ENCODE data around the gene WDR47. TPM values are rescaled to one million over a fixed set of nuclear protein-coding genes. Genes with fewer than 3 reads are reported as not detected.
A peak's percentile ranks its signal among the peaks of the same experiment; 100 is the strongest.

WDR47 gene
- total and polyA plus RNA-seq, 4 donors = 1.2 to 4.1 (median 2.5) TPM

- peak within 1 kb of the TSS; percentile 72 to 100 (median 90) for H3K4me3 ChIP-seq (ENCODE audit: low read depth in 1 of 3, low read length in 3 of 3)
- DNase-seq (ENCODE audit: low spot score) = peak; percentile 90
- peaks cover 0 to 8% (median 7%) of the 10 kb centered on the region in 4 donors for H3K4me1 ChIP-seq (ENCODE audit: control insufficient read depth in 4 of 4, insufficient read depth in 4 of 4, low read length in 3 of 4)
- H3K27me3 ChIP-seq (ENCODE audit: control insufficient read depth in 4 of 4, insufficient read depth in 4 of 4, low read length in 3 of 4) = no peaks in the 10 kb centered on the region
- H3K9ac ChIP-seq (ENCODE audit: low read depth in 1 of 2, low read length in 2 of 2) = peak within 1 kb of the TSS; percentile 34 to 91
- WGBS = 6% methylated on average over 39 of the region's 39 CpGs
- H3K27ac ChIP-seq (ENCODE audit: low read depth in 1 of 2, low read length in 2 of 2) = peak within 1 kb of the TSS; percentile 63 to 82
- TF ChIP-seq EGR1 (IDR thresholded peaks at IDR 0.05; ENCODE audit: low read depth in 2 of 2) (no peak), HNF4A (conservative IDR thresholded peaks at IDR 0.05) (no peak), FOXA2 (IDR thresholded peaks at IDR 0.05) (no peak), SP1 (IDR thresholded peaks at IDR 0.05) (peak; percentile 73), TAF1 (conservative IDR thresholded peaks at IDR 0.05) (peak; percentile 53), RXRA (IDR thresholded peaks at IDR 0.05) (peak; percentile 15 to 24), CTCF (IDR thresholded peaks at IDR 0.05; ENCODE audit: low read depth, low read length, missing input control) (peak; percentile 28), JUND (IDR thresholded peaks at IDR 0.05) (peak in 1 of 2 donors; percentile 22), GABPA (IDR thresholded peaks at IDR 0.05 in 1 of 2, conservative IDR thresholded peaks at IDR 0.05 in 1 of 2) (peak; percentile 94 to 100), YY1 (IDR thresholded peaks at IDR 0.05) (peak; percentile 89), ZBTB33 (IDR thresholded peaks at IDR 0.05) (peak; percentile 70), ATF3 (IDR thresholded peaks at IDR 0.05) (no peak), NR2F2 (IDR thresholded peaks at IDR 0.05) (peak; percentile 27), MAX (IDR thresholded peaks at IDR 0.05) (peak; percentile 55), FOXA1 (IDR thresholded peaks at IDR 0.05) (no peak), RAD21 (IDR thresholded peaks at IDR 0.05) (peak; percentile 55 to 60), HNF4G (IDR thresholded peaks at IDR 0.05) (no peak), REST (IDR thresholded peaks at IDR 0.05) (peak; percentile 78)
- H3K36me3 ChIP-seq (ENCODE audit: control insufficient read depth in 4 of 4, insufficient read depth in 3 of 4, low read depth in 1 of 4, low read length in 3 of 4) = no peaks in the 10 kb centered on the region
- H3K9me3 ChIP-seq (ENCODE audit: control insufficient read depth in 4 of 4, low read length in 3 of 4) = no peaks in the 10 kb centered on the region
Observed at GRCh38 chr1:109075531-109076490, 33.9 kb upstream of the WDR47 start, which contains the start of gene TAF13. Gene TAF13, minus strand, starts transcription at chr1:109076003. Its CDS starts 56 bp downstream, at chr1:109075947.
